Right forelimb (tissue), 1 donor: ENCODE results near the gene SLC35G4.
A peak's percentile ranks its signal among the peaks of the same experiment; 100 is the strongest.
"Not testable (repeated sequence)": the region's sequence is repeated elsewhere in the genome, so short reads cannot be mapped to it uniquely, and the experiment has no call there.

Experiments
- DNase-seq: peaks from one replicate; pipeline ENCODE4 v3.0.0-alpha.2; 2018

SLC35G4 gene

GRCh38 chr18:11614042-11614441 is 4.6 kb downstream of the SLC35G4 start:
- DNase-seq, result not testable (repeated sequence)

GRCh38 chr18:11614981-11615380 is 5.6 kb downstream of the SLC35G4 start:
- DNase-seq, result not testable (repeated sequence)

- not testable (repeated sequence) for DNase-seq
Measured at GRCh38 chr18:11647310-11647709, 37.9 kb downstream of the SLC35G4 start.

- DNase-seq, result not testable (repeated sequence)
Measured at GRCh38 chr18:11647804-11648203, 38.4 kb downstream of the SLC35G4 start.

- no peak for DNase-seq
Measured at GRCh38 chr18:11649839-11650238, 40.4 kb downstream of the SLC35G4 start.

- DNase-seq, result no peak
Measured at GRCh38 chr18:11651899-11652298, 42.5 kb downstream of the SLC35G4 start.

GRCh38 chr18:11653521-11653920 is 44.1 kb downstream of the SLC35G4 start:
- DNase-seq, result no peak

GRCh38 chr18:11654736-11655605 is 45.6 kb downstream of the SLC35G4 start:
- DNase-seq, result peak; percentile 73

GRCh38 chr18:11655606-11655932 is 46.2 kb downstream of the SLC35G4 start:
- no peak for DNase-seq

- DNase-seq, result no peak
Measured at GRCh38 chr18:11657152-11657551, 47.8 kb downstream of the SLC35G4 start.

GRCh38 chr18:11657554-11657953 is 48.2 kb downstream of the SLC35G4 start:
- no peak for DNase-seq

GRCh38 chr18:11658019-11658418 is 48.6 kb downstream of the SLC35G4 start:
- no peak for DNase-seq

- DNase-seq, result no peak
Measured at GRCh38 chr18:11658989-11659388, 49.6 kb downstream of the SLC35G4 start.
